GM21381 (cell line): Measurements from ENCODE around the gene GPX2.

Experiments
- ATAC-seq: cut with Tn5 transposase; IDR thresholded peaks from one replicate; pipeline ENCODE4 v1.9.1; 2021; ENCODE audit warnings: mild to moderate bottlenecking, moderate library complexity; ENCODE audit not compliant: unreplicated experiment

Gene GPX2

GRCh38 chr14:64960762-64961276, 18.3 kb upstream of the GPX2 start:
- ATAC-seq: no peak

- ATAC-seq: no peak
These were observed 16.2 kb upstream of the GPX2 start for GRCh38 chr14:64958743-64959142.

- ATAC-seq: no peak
These were observed 15.7 kb upstream of the GPX2 start for GRCh38 chr14:64958201-64958600.

GRCh38 chr14:64956697-64957406, 14.3 kb upstream of the GPX2 start:
- ATAC-seq: no peak

GRCh38 chr14:64955297-64955696, 12.8 kb upstream of the GPX2 start:
- ATAC-seq: no peak

- ATAC-seq: no peak
These were observed 12.1 kb upstream of the GPX2 start for GRCh38 chr14:64954491-64955240.

GRCh38 chr14:64953661-64954060, 11.1 kb upstream of the GPX2 start:
- no peak for ATAC-seq

GRCh38 chr14:64953310-64953654, 10.7 kb upstream of the GPX2 start:
- no peak for ATAC-seq

- no peak for ATAC-seq
These were observed 10.2 kb upstream of the GPX2 start for GRCh38 chr14:64952598-64953309.

GRCh38 chr14:64951724-64952123, 9.2 kb upstream of the GPX2 start:
- no peak for ATAC-seq

- no peak for ATAC-seq
These were observed 8.7 kb upstream of the GPX2 start for GRCh38 chr14:64951291-64951690.

- ATAC-seq: no peak
These were observed 8.3 kb upstream of the GPX2 start for GRCh38 chr14:64950889-64951288.

- ATAC-seq: no peak
These were observed 6.2 kb upstream of the GPX2 start for GRCh38 chr14:64948612-64949210.

- ATAC-seq: no peak
These were observed 5.4 kb upstream of the GPX2 start for GRCh38 chr14:64947710-64948611.

- no peak for ATAC-seq
These were observed 3.9 kb upstream of the GPX2 start for GRCh38 chr14:64946310-64947045.

- ATAC-seq: no peak
These were observed 3.1 kb upstream of the GPX2 start for GRCh38 chr14:64945431-64946178.

- no peak for ATAC-seq
These were observed 2.3 kb upstream of the GPX2 start for GRCh38 chr14:64944861-64945260.

GRCh38 chr14:64944041-64944440, 1.5 kb upstream of the GPX2 start:
- ATAC-seq: no peak

GRCh38 chr14:64943556-64943955, 1.0 kb upstream of the GPX2 start:
- no peak for ATAC-seq
